Stomach (tissue), 9 donors: ENCODE results near the gene MTRFR. TPM values are rescaled to one million over a fixed set of nuclear protein-coding genes. Genes with fewer than 3 reads are reported as not detected.

ENCODE experiments used
- DNase-seq, 2 donors: peaks; one replicate each; pipeline versions ENCODE4 v3.0.0 to v3.0.0-alpha.2; 2013 to 2019
- H3K27ac ChIP-seq, 5 donors: fragments of 200-600 bp in 4 of 5; sonication (generic) in 4 of 5; one replicate each; pipeline ENCODE4 v1.5.1; 2013 to 2019; ENCODE audit warnings: mild to moderate bottlenecking in 1 of 5, moderate library complexity in 1 of 5
- H3K27me3 ChIP-seq, 3 donors: fragments of 200-600 bp; sonication (generic); one replicate each; pipeline ENCODE4 v1.5.1; 2017 to 2019; ENCODE audit warnings: mixed run types in 1 of 3
- H3K36me3 ChIP-seq, 4 donors: fragments of 200-600 bp; sonication (generic); 1 replicate in 3 of 4; 2 replicates in 1 of 4; pipeline ENCODE4 v1.5.1; 2016 to 2019
- H3K4me1 ChIP-seq, 4 donors: fragments of 200-600 bp; sonication (generic); one replicate each; pipeline ENCODE4 v1.5.1; 2016 to 2019
- H3K4me3 ChIP-seq, 4 donors: fragments of 200-600 bp; sonication (generic) in 3 of 4; one replicate each; pipeline ENCODE4 v1.5.1; 2016 to 2019; ENCODE audit warnings: mild to moderate bottlenecking in 1 of 4
- H3K9me3 ChIP-seq, 4 donors: fragments of 200-600 bp; sonication (generic); one replicate each; pipeline ENCODE4 v1.5.1; 2016 to 2019
- EP300 ChIP-seq: sonication (generic); formaldehyde crosslinking; IDR thresholded peaks from one replicate; pipeline ENCODE4 v1.6.1; 2017; ENCODE audit warnings: antibody characterized with exemption
- POLR2A ChIP-seq, 4 donors: fragments of 450-650 bp; IDR thresholded peaks; one replicate each; pipeline ENCODE4 v1.6.1; 2016; ENCODE audit warnings: antibody characterized with exemption in 4 of 4, control low read depth in 2 of 4, mild to moderate bottlenecking in 1 of 4, moderate library complexity in 1 of 4
- POLR2AphosphoS5 ChIP-seq, 3 donors: sonication (generic); formaldehyde crosslinking; IDR thresholded peaks; one replicate each; pipeline ENCODE4 v1.6.1; 2016; ENCODE audit warnings: antibody characterized with exemption in 3 of 3
- WGBS, 5 donors: extraction: QIAGEN DNeasy Blood & Tissue Kit in 3 of 5; methylation state at CpG; one replicate each; pipeline versions ENCODE4 v1.1.5 to v1.1.7; 2013 to 2018; 5-methylcytosine and 5-hydroxymethylcytosine counted together
- intact Hi-C: fragments of 100-400 bp; cut with DNase I; formaldehyde crosslinking; loops from one replicate; pipeline ENCODE4 v1.15.1; 2023; ENCODE audit warnings: low total_unique reads
- polyA plus RNA-seq, 3 donors: library from polyadenylated mRNA; stranded (reverse); fragments of 200-250 nt; gene quantifications; one replicate each; pipeline ENCODE4 v1.2.3, GENCODE V29; 2013
- total RNA-seq, 5 donors: library from RNA; depleted of rRNA; stranded (reverse); fragments of >200 nt; gene quantifications; one replicate each; pipeline versions ENCODE4 v1.1.0 to v1.2.3, GENCODE V29; 2014 to 2016
- TF ChIP-seq, protein P1 (sequence below), 7 experiments: fragments of 450-650 bp in 4 of 7; fragments of 200-600 bp in 3 of 7; sonication (generic) in 3 of 7; IDR thresholded peaks; one replicate each; pipeline ENCODE4 v1.5.1; 2016 to 2019; ENCODE audit warnings: antibody characterized with exemption in 7 of 7, control low read depth in 2 of 7, mild to moderate bottlenecking in 1 of 7
- donor health status: healthy with polysubstance abuse.
- donor health status: Bipolar disorder and iron deficiency.
- donor health status: healthy.

MTRFR gene
- total and polyA plus RNA-seq, 8 donors = 3.1 to 20.0 (median 9.7) TPM; not detected in 1

DNA sequence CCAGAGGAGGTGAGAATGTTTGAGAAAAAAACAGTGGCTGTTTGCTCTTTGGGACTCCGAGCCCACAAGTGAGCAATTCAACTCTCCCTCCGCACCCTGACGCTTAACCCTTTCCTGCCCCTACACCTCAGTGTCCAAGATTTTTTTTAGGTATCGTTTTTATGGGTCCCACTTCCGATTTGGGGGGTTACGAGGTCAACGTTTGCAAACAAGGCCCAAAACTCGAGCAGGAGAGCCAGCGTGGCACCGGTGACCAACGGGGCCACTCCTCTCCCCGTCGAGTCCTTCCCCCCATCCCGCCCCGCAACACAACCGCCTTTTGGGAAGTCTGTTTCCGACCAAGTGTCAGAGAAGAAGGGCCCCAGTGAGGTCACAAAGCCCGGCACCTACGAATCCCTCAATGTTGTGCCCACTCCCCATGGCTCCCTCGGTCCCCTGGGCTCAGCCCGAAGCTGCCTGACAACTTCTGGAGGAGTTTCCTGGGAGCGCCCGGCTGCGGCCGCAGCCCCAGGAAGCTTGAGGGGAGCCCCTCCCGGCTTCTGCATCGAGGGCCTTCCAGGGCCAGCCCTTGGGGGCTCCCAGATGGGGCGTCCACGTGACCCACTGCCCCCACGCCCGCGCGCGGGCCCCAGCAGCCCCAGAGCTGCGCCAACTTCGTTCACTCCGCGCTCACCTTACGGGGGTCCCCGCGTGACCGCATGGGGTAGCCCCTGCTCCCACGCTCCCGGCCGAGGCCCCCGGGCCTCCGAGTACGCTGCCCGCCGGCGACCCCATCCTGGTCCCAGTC lies 37.2 kb downstream of the MTRFR start:
- intact Hi-C loops = no loop called here
- TF ChIP-seq EP300 (no peak), POLR2A (IDR thresholded peaks at IDR 0.05) (no peak), POLR2AphosphoS5 (IDR thresholded peaks at IDR 0.05) (no peak)
- TF ChIP-seq, protein P1, sequence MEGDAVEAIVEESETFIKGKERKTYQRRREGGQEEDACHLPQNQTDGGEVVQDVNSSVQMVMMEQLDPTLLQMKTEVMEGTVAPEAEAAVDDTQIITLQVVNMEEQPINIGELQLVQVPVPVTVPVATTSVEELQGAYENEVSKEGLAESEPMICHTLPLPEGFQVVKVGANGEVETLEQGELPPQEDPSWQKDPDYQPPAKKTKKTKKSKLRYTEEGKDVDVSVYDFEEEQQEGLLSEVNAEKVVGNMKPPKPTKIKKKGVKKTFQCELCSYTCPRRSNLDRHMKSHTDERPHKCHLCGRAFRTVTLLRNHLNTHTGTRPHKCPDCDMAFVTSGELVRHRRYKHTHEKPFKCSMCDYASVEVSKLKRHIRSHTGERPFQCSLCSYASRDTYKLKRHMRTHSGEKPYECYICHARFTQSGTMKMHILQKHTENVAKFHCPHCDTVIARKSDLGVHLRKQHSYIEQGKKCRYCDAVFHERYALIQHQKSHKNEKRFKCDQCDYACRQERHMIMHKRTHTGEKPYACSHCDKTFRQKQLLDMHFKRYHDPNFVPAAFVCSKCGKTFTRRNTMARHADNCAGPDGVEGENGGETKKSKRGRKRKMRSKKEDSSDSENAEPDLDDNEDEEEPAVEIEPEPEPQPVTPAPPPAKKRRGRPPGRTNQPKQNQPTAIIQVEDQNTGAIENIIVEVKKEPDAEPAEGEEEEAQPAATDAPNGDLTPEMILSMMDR (IDR thresholded peaks at IDR 0.05) = peak in 1 of 7 experiments; percentile 4
- Histone ChIP-seq H3K4me3 (peak overlapping the region; percentile 66 to 91 (median 82)), H3K36me3 (peaks cover 12 to 24% (median 19%) of the 10 kb centered on the region in 4 donors), H3K9me3 (no peaks in the 10 kb centered on the region), H3K27me3 (no peaks in the 10 kb centered on the region), H3K4me1 (peaks cover 27 to 50% (median 36%) of the 10 kb centered on the region in 4 donors), H3K27ac (peak overlapping the region; percentile 5 to 90 (median 82))
- DNase-seq = peak in 1 of 2 donors; percentile 61
- WGBS, 5 donors = 0 to 1% (median 0%) methylated on average over 21 to 51 of the region's 51 CpGs

DNA sequence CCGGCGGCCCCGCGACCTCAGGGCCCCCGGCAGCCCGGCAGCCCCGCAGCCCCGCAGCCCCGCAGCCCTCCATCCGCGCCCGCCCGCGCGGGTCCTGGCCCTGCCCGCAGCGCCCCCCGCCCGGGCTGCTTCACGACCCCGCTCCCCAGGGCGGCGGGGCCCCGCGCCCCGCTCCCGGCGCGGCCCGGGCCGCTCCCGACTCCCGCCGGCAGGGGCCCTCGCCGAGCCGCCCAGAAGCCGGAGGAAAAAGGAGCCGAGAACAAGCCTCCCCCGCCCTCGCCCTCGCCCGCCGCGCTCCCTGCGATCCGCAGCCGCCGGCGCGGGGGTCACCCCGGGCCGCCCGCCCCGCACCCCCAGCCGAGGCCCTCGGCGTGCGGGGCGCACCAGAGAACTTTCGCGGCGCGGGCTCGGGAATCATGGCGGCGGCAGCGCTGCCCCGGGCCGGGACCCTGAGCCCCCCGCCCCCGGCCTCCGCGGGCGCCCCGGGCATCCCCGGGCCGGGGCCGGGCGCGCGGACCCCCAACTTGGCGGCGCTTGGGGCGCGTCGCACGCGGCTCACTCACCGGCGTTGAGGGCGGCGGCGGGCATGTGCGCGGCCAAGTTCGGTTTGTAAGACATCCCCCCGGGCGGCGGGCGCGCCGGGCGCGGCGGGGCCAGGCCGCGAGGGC lies 37.9 kb downstream of the MTRFR start:
- H3K27ac ChIP-seq = peak overlapping the region; percentile 79 to 90 (median 88)
- H3K27me3 ChIP-seq = no peaks in the 10 kb centered on the region
- H3K36me3 ChIP-seq = peaks cover 10 to 16% (median 12%) of the 10 kb centered on the region in 4 donors
- no peaks in the 10 kb centered on the region for H3K9me3 ChIP-seq
- intact Hi-C loops = no loop called here
- peak overlapping the region; percentile 66 to 91 (median 82) for H3K4me3 ChIP-seq
- peak; percentile 78 to 89 for DNase-seq
- TF ChIP-seq, protein P1 (IDR thresholded peaks at IDR 0.05) = peak in 3 of 7 experiments; percentile 21 to 77 (median 46)
- no peak for TF ChIP-seq EP300
- no peak for TF ChIP-seq POLR2A (IDR thresholded peaks at IDR 0.05)
- 0 to 1% (median 0%) methylated on average over 7 to 107 of the region's 108 CpGs for WGBS, 5 donors
- H3K4me1 ChIP-seq = peaks cover 27 to 50% (median 36%) of the 10 kb centered on the region in 4 donors

DNA sequence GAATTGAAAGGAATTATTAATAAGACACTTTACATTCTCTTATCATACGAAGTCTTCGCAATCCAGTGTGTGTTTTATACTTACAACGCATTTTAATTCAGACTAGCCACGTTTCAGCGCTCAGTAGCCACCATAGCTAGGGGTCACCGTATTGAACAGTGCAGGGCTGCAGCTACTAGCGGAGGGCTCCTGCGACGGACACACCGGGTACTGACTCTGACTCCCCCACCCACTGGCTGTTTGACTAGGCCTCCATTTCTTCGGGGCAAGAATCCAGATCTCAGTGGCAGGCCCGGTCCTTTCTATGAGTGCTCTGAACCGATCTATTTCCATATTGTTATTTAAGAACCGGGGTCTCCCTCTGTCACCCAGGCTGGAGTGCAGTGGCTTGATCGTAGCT lies 39.9 kb downstream of the MTRFR start:
- intact Hi-C loops = no loop called here
- H3K4me1 ChIP-seq = peaks cover 23 to 34% (median 30%) of the 10 kb centered on the region in 4 donors
- DNase-seq = no peak
- no peaks in the 10 kb centered on the region for H3K27me3 ChIP-seq
- WGBS, 5 donors = 85 to 90% (median 87%) methylated on average over 15 of the region's 15 CpGs
- peak overlapping the region in 1 of 5 donors; percentile 88 for H3K27ac ChIP-seq
- no peaks in the 10 kb centered on the region for H3K36me3 ChIP-seq
- no peaks in the 10 kb centered on the region for H3K9me3 ChIP-seq
- no peak for TF ChIP-seq POLR2A (IDR thresholded peaks at IDR 0.05)
- no peak for TF ChIP-seq POLR2AphosphoS5 (IDR thresholded peaks at IDR 0.05)
- TF ChIP-seq, protein P1 (IDR thresholded peaks at IDR 0.05) = no peak
- TF ChIP-seq EP300 = no peak
- H3K4me3 ChIP-seq = no peak overlapping the region

DNA sequence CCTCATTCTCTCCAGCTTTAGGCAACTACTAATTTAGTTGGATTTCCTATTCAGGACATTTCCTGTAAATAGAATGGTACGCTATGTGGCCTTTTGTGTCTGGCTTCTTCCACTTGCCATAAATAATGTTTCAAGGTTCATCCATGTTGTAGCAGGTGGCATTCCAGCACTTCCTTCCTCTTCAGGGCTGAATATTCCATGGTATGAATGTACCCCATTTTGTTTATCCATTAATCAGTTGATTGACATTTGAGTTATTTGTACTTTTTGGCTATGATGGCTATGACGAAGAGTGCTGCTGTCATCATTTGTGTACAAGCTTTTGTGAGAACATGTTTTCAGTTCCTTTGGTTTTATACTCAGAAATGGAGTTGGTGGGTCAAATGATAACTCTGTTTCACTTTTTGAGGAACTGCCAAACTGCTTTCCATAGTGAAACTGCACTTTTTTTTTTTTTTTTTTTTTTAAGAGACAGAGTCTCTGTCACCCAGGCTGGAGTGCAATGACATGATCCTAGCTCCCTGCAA lies 44.9 kb downstream of the MTRFR start:
- H3K4me3 ChIP-seq = no peak overlapping the region
- no peaks in the 10 kb centered on the region for H3K4me1 ChIP-seq
- 65 to 83% (median 68%) methylated on average over 2 of the region's 2 CpGs for WGBS, 5 donors
- peak overlapping the region in 2 of 5 donors; percentile 26 to 33 for H3K27ac ChIP-seq
- H3K36me3 ChIP-seq = no peaks in the 10 kb centered on the region
- H3K27me3 ChIP-seq = no peaks in the 10 kb centered on the region
- no peak for TF ChIP-seq POLR2A (IDR thresholded peaks at IDR 0.05)
- no peak for TF ChIP-seq POLR2AphosphoS5 (IDR thresholded peaks at IDR 0.05)
- TF ChIP-seq, protein P1 (IDR thresholded peaks at IDR 0.05) = no peak
- TF ChIP-seq EP300 = no peak
- no peaks in the 10 kb centered on the region for H3K9me3 ChIP-seq
- DNase-seq = peak in 1 of 2 donors; percentile 29
- intact Hi-C loops = no loop called here
